Osteoblast (primary cell): Measurements from ENCODE around the gene DSP. TPM values are rescaled to one million over a fixed set of nuclear protein-coding genes. Genes with fewer than 3 reads are reported as not detected.

Experiments used
- DNase-seq: peaks from one replicate; pipeline ENCODE4 v3.0.0; 2011; ENCODE audit warnings: low spot score, mixed read lengths; ENCODE audit not compliant: insufficient read length; ENCODE audit errors: missing footprints
- H2AFZ ChIP-seq: 2 replicates; pipeline ENCODE4 v1.6.0; 2011; ENCODE audit warnings: mild to moderate bottlenecking, low read length
- H3K27ac ChIP-seq: 2 replicates; pipeline ENCODE4 v1.5.1; 2011; ENCODE audit warnings: mild to moderate bottlenecking, low read depth, low read length, moderate library complexity
- H3K27me3 ChIP-seq: 2 replicates; pipeline ENCODE4 v1.6.0; 2012; ENCODE audit warnings: mild to moderate bottlenecking, control low read depth, inconsistent platforms, low read length, moderate library complexity; ENCODE audit not compliant: insufficient read depth
- H3K36me3 ChIP-seq: 2 replicates; pipeline ENCODE4 v1.5.1; 2011; ENCODE audit warnings: mild to moderate bottlenecking, low read length, control low read depth, moderate library complexity; ENCODE audit not compliant: insufficient read depth
- H3K4me1 ChIP-seq: 2 replicates; pipeline ENCODE4 v1.5.1; 2011; ENCODE audit warnings: mild to moderate bottlenecking, low read length, control low read depth, moderate library complexity; ENCODE audit not compliant: insufficient read depth
- H3K4me2 ChIP-seq: 2 replicates; pipeline ENCODE4 v1.6.0; 2011; ENCODE audit warnings: mild to moderate bottlenecking, low read length; ENCODE audit not compliant: insufficient read depth
- H3K4me3 ChIP-seq: fragments of 200-600 bp; sonication (generic); 3 replicates; pipeline ENCODE4 v1.5.1; 2012; ENCODE audit warnings: mild to moderate bottlenecking, low read length, inconsistent platforms; ENCODE audit not compliant: insufficient read depth
- H3K79me2 ChIP-seq: 2 replicates; pipeline ENCODE4 v1.6.0; 2012; ENCODE audit warnings: mild to moderate bottlenecking, low read length, control low read depth, inconsistent platforms; ENCODE audit not compliant: insufficient read depth
- H3K9me3 ChIP-seq: 2 replicates; pipeline ENCODE4 v1.5.1; 2011; ENCODE audit warnings: low read depth, low read length, control low read depth
- H4K20me1 ChIP-seq: 2 replicates; pipeline ENCODE4 v1.6.0; 2012; ENCODE audit warnings: mild to moderate bottlenecking, low read length, control low read depth; ENCODE audit not compliant: insufficient read depth
- CTCF ChIP-seq: IDR thresholded peaks from 2 replicates; pipeline ENCODE4 v1.5.1; 2011; ENCODE audit warnings: mild to moderate bottlenecking, low read depth, low read length, moderate library complexity; ENCODE audit errors: extremely low read depth
- total RNA-seq: library from RNA; depleted of rRNA; stranded (reverse); fragments of >200 nt; gene quantifications from 2 replicates; pipeline ENCODE4 v1.2.3, GENCODE V29; 2012

Gene DSP
- total RNA-seq, 1 donor = 84.0 TPM

- Histone ChIP-seq H3K4me2 (no peak overlapping the region), H3K36me3 (no peaks in the 10 kb centered on the region), H3K27ac (no peak overlapping the region), H3K79me2 (no peaks in the 10 kb centered on the region), H3K9me3 (no peaks in the 10 kb centered on the region), H4K20me1 (no peaks in the 10 kb centered on the region), H3K27me3 (no peaks in the 10 kb centered on the region), H3K4me1 (peaks cover 14% of the 10 kb centered on the region), H3K4me3 (no peak overlapping the region), H2AFZ (no peak overlapping the region)
- no peak for TF ChIP-seq CTCF
- peak; percentile 49 for DNase-seq
Observed at GRCh38 chr6:7631466-7631865, 90.0 kb downstream of the DSP start.

GRCh38 chr6:7632501-7633290 lies 91.2 kb downstream of the DSP start:
- Histone ChIP-seq H3K4me3 (no peak overlapping the region), H3K27me3 (no peaks in the 10 kb centered on the region), H4K20me1 (no peaks in the 10 kb centered on the region), H2AFZ (no peak overlapping the region), H3K27ac (no peak overlapping the region), H3K9me3 (no peaks in the 10 kb centered on the region), H3K79me2 (no peaks in the 10 kb centered on the region), H3K36me3 (no peaks in the 10 kb centered on the region), H3K4me2 (no peak overlapping the region), H3K4me1 (peaks cover 14% of the 10 kb centered on the region)
- no peak for TF ChIP-seq CTCF
- no peak for DNase-seq

- Histone ChIP-seq H3K9me3 (no peaks in the 10 kb centered on the region), H2AFZ (no peak overlapping the region), H4K20me1 (no peaks in the 10 kb centered on the region), H3K27ac (no peak overlapping the region), H3K36me3 (no peaks in the 10 kb centered on the region), H3K4me1 (peaks cover 14% of the 10 kb centered on the region), H3K27me3 (no peaks in the 10 kb centered on the region), H3K79me2 (no peaks in the 10 kb centered on the region), H3K4me3 (no peak overlapping the region), H3K4me2 (no peak overlapping the region)
- no peak for DNase-seq
- no peak for TF ChIP-seq CTCF
Observed at GRCh38 chr6:7633361-7633760, 91.9 kb downstream of the DSP start.

GRCh38 chr6:7636151-7636550 lies 94.7 kb downstream of the DSP start:
- H3K79me2 ChIP-seq = no peaks in the 10 kb centered on the region

More at GRCh38 chr6:7636151-7636550, 94.7 kb downstream of the DSP start:
- no peak overlapping the region for H2AFZ ChIP-seq
- no peak overlapping the region for H3K4me2 ChIP-seq
- DNase-seq = no peak
- TF ChIP-seq CTCF = no peak
- no peaks in the 10 kb centered on the region for H3K27me3 ChIP-seq
- no peaks in the 10 kb centered on the region for H3K36me3 ChIP-seq
- H4K20me1 ChIP-seq = no peaks in the 10 kb centered on the region
- H3K27ac ChIP-seq = no peak overlapping the region
- H3K9me3 ChIP-seq = no peaks in the 10 kb centered on the region
- H3K4me3 ChIP-seq = no peak overlapping the region
- H3K4me1 ChIP-seq = peaks cover 8% of the 10 kb centered on the region

Other genes with a start within 250 kb of the DSP start
- 89.4 and 108 TPM in 2 replicates for gene SSR1, start 228.5 kb upstream of the DSP start, total RNA-seq
- gene CAGE1, start 151.9 kb upstream of the DSP start, total RNA-seq = under 0.01 TPM in 2 replicates
- gene RIOK1, start 151.9 kb upstream of the DSP start, total RNA-seq = 13.8 and 14.1 TPM in 2 replicates
- gene SNRNP48, start 48.5 kb downstream of the DSP start, total RNA-seq = 15.9 and 19.7 TPM in 2 replicates
- gene BMP6, start 184.4 kb downstream of the DSP start, total RNA-seq = 0.59 and 0.72 TPM in 2 replicates